Astrocyte of the spinal cord (primary cell): ENCODE measurements around the gene SEMA5B.

Experiments used
- DNase-seq: peaks from one replicate; pipeline ENCODE4 v3.0.0; 2011; ENCODE audit warnings: low read depth, low spot score
- H3K4me3 ChIP-seq: 2 replicates; pipeline ENCODE4 v1.5.1; 2011; ENCODE audit warnings: low read depth, mild to moderate bottlenecking, low read length, moderate library complexity
- CTCF ChIP-seq: IDR thresholded peaks from 2 replicates; pipeline ENCODE4 v1.5.1; 2012; ENCODE audit warnings: low read depth, mild to moderate bottlenecking, low read length, inconsistent platforms
- in situ Hi-C: cut with HindIII; loops from 2 replicates; pipeline ENCODE4 v1.10.0; 2017; ENCODE audit warnings: low sequenced_read_pairs

SEMA5B gene

GRCh38 chr3:122988508-122988907, 39.1 kb downstream of the SEMA5B start:
- H3K4me3 ChIP-seq, result no peak overlapping the region
- DNase-seq, result no peak
- in situ Hi-C loops, result no loop called here
- TF ChIP-seq CTCF, result no peak

GRCh38 chr3:122987736-122988319, 39.7 kb downstream of the SEMA5B start:
- H3K4me3 ChIP-seq, result no peak overlapping the region
- no peak for TF ChIP-seq CTCF
- in situ Hi-C loops, result no loop called here
- no peak for DNase-seq

GRCh38 chr3:122987231-122987630, 40.3 kb downstream of the SEMA5B start:
- no peak for DNase-seq
- TF ChIP-seq CTCF, result no peak

GRCh38 chr3:122986693-122987179, 40.8 kb downstream of the SEMA5B start:
- no peak for DNase-seq
- no peak for TF ChIP-seq CTCF
- no peak overlapping the region for H3K4me3 ChIP-seq
- in situ Hi-C loops, result no loop called here

More at GRCh38 chr3:122987231-122987630, 40.3 kb downstream of the SEMA5B start:
- H3K4me3 ChIP-seq, result no peak overlapping the region
- in situ Hi-C loops, result no loop called here

- TF ChIP-seq CTCF, result no peak
- DNase-seq, result no peak
- in situ Hi-C loops, result no loop called here
- no peak overlapping the region for H3K4me3 ChIP-seq
Observed at GRCh38 chr3:122985539-122985938, 42.0 kb downstream of the SEMA5B start.

GRCh38 chr3:122984650-122985049, 42.9 kb downstream of the SEMA5B start:
- in situ Hi-C loops, result no loop called here
- DNase-seq, result no peak
- no peak for TF ChIP-seq CTCF

More at GRCh38 chr3:122984650-122985049, 42.9 kb downstream of the SEMA5B start:
- H3K4me3 ChIP-seq, result no peak overlapping the region
